ENCODE measurements around the gene DLG2.

- no peak for TF ChIP-seq CTCF (IDR thresholded peaks at IDR 0.05)
- TF ChIP-seq POLR2A (IDR thresholded peaks at IDR 0.05), result no peak
Measured at GRCh38 chr11:84264066-84264465, 1363.1 kb downstream of the DLG2 start.
